HFF-Myc (cell line): ENCODE data around the gene LRIG3.

ENCODE experiments used
- DNase-seq: peaks from one replicate; pipeline ENCODE4 v3.0.0-alpha.2; 2011; ENCODE audit warnings: low read depth; ENCODE audit errors: extremely low read depth
- H3K4me3 ChIP-seq: replicated peaks from 2 replicates; pipeline ENCODE4 v1.5.1; 2011; ENCODE audit warnings: low read depth, mild to moderate bottlenecking, control low read depth, low read length
- CTCF ChIP-seq: IDR thresholded peaks from 2 replicates; pipeline ENCODE4 v1.5.1; 2012; ENCODE audit warnings: mild to moderate bottlenecking, low read depth, low read length, control low read depth; ENCODE audit errors: missing control alignments

LRIG3 gene

GRCh38 chr12:58847901-58848600, 72.3 kb downstream of the LRIG3 start:
- DNase-seq, result no peak
- H3K4me3 ChIP-seq, result no peak overlapping the region
- no peak for TF ChIP-seq CTCF

DNA sequence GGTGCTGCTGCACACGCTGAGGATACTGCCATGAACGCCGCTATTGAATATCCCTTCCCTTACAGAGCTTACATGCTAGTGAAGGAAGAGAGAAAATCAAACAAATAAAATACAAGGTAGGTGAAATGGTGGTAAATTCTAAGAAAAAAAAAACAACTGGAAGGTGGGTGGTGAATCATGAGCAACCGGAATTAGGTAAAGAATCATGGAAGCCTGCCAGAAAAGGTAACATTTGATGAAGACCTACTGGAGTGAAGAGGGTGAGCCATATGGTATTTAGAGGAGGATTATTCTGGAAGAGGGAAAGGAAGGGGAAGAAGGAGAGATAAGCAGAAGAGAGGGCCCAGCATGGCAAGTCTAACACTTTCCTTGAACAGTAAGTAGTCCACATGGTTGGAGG, 76.1 kb downstream of the LRIG3 start:
- DNase-seq, result no peak
- H3K4me3 ChIP-seq, result no peak overlapping the region
- TF ChIP-seq CTCF, result no peak

DNA sequence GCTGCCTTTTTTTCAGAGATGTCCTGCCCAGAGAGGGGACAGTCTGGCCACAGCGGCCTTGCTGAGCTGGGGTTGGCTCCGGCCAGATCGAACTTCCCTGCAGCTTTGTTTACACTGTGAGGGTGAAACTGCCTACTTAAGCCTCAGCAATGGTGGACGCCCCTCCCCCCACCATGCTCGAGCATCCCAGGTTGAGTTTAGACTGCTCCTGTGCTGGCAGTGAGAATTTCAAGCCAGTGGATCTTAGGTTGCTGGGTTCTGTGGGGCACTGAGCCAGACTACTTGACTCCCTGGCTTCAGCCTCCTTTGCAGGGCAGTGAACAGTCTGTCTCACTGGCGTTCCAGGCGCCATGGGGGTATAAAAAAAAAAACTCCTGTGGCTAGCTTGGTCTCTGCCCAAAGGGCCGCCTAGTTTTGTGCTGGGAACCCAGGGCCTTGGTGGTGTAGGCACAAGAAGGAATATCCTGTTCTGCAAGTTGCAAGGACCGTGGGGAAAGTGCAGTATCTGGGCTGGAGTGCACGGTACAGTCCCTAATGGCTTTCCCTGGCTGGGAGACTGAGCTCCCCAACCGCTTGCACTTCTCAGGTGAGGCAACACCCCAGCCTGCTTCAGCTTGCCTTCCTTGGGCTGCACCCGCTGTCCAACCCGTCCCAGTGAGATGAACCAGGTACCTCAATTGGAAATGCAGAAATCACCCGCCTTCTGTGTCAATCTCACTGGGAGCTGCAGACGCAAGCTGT, 79.1 kb downstream of the LRIG3 start:
- no peak for TF ChIP-seq CTCF
- no peak for DNase-seq
- H3K4me3 ChIP-seq, result no peak overlapping the region

DNA sequence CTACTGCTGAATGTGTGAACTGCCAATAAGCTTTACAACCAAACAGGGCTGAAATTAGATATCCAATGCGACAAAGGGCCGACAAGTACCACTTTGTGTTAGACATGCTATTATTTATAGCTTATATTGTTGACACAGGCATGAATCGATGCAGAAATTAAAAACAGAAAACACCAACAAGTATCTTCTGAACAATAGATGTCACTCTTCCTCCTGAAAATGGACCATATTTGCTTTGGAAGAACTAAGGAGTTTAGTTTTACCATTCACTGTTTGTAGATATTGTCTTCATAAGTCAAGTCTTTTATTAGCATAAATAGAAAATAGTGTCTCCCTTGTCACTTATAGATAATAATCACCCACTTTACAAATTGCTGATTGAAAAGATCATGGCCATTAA, 86.5 kb downstream of the LRIG3 start:
- no peak overlapping the region for H3K4me3 ChIP-seq
- TF ChIP-seq CTCF, result no peak
- no peak for DNase-seq

DNA sequence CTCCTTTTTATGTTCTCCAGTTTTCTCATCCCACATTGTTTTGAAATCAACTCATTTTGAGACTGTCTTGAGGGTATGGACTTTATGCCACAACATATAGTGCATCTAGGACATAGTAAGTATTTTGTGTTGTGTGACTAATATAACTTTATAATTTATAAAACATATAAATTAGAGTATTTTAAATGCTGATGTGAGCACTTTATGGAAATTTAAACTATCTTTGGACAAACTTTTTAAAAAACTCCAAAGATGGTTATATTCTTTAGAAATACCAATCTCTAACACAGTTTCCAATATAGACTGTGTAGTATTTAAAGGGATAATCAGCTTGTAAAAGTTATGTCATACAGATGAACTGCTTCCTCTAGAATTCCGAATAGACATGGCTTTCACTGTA, 87.4 kb downstream of the LRIG3 start:
- no peak for TF ChIP-seq CTCF
- no peak overlapping the region for H3K4me3 ChIP-seq
- no peak for DNase-seq
